ENCODE results near the gene DMRTC1B. TPM values are rescaled to one million over a fixed set of nuclear protein-coding genes. Genes with fewer than 3 reads are reported as not detected.

The DMRTC1B gene
- total RNA-seq, 1 donor from 2014 or later: not detected

Other genes with a start within 250 kb of the DMRTC1B start
- 28.4 and 33.8 TPM in 2 replicates for gene HDAC8, start 204.0 kb upstream of the DMRTC1B start, total RNA-seq
- gene PHKA1, start 62.6 kb upstream of the DMRTC1B start, total RNA-seq: 9.6 and 12.4 TPM in 2 replicates
- not detected in 2 replicates for gene FAM236B, start 5.8 kb downstream of the DMRTC1B start, total RNA-seq
- gene FAM236D, start 31.3 kb downstream of the DMRTC1B start, total RNA-seq: not detected in 2 replicates
- gene FAM236C, start 135.7 kb downstream of the DMRTC1B start, total RNA-seq: not detected in 2 replicates
- not detected in 2 replicates for gene FAM236A, start 161.3 kb downstream of the DMRTC1B start, total RNA-seq
- not detected in 2 replicates for gene DMRTC1, start 166.9 kb downstream of the DMRTC1B start, total RNA-seq
- gene PABPC1L2B, start 226.0 kb downstream of the DMRTC1B start, total RNA-seq: not detected in 2 replicates